22Rv1 (cell line): ENCODE measurements around the gene THEM4.
"Not testable (repeated sequence)": the region's sequence is repeated elsewhere in the genome, so short reads cannot be mapped to it uniquely, and the experiment has no call there.

ENCODE experiments used
- H3K27ac ChIP-seq: fragments of 450-650 bp; 2 replicates; pipeline ENCODE4 v1.5.1; 2017
- CTCF ChIP-seq: fragments of 450-650 bp; IDR thresholded peaks from 2 replicates; pipeline ENCODE4 v1.5.1; 2017; ENCODE audit warnings: mild to moderate bottlenecking
- ZFX ChIP-seq: fragments of 450-650 bp; IDR thresholded peaks from 2 replicates; pipeline ENCODE4 v1.6.1; 2017; ENCODE audit warnings: antibody characterized with exemption, borderline replicate concordance

The THEM4 gene

GRCh38 chr1:151862604-151863003 lies 46.7 kb downstream of the THEM4 start:
- H3K27ac ChIP-seq, result no peak overlapping the region

GRCh38 chr1:151860504-151861187 lies 48.7 kb downstream of the THEM4 start:
- H3K27ac ChIP-seq, result no peak overlapping the region
- TF ChIP-seq ZFX, result no peak
- no peak for TF ChIP-seq CTCF

More at GRCh38 chr1:151862604-151863003, 46.7 kb downstream of the THEM4 start:
- no peak for TF ChIP-seq CTCF
- no peak for TF ChIP-seq ZFX

- no peak for TF ChIP-seq ZFX
- no peak overlapping the region for H3K27ac ChIP-seq
These were observed 49.4 kb downstream of the THEM4 start for GRCh38 chr1:151859891-151860293.

GRCh38 chr1:151858886-151859665 lies 50.2 kb downstream of the THEM4 start:
- no peak overlapping the region for H3K27ac ChIP-seq
- TF ChIP-seq CTCF, result no peak
- no peak for TF ChIP-seq ZFX

- TF ChIP-seq CTCF (no peak), ZFX (no peak)
These were observed 51.1 kb downstream of the THEM4 start for GRCh38 chr1:151858030-151858746.

GRCh38 chr1:151855933-151856332 lies 53.4 kb downstream of the THEM4 start:
- TF ChIP-seq ZFX (no peak), CTCF (no peak)
- H3K27ac ChIP-seq, result no peak overlapping the region

More at GRCh38 chr1:151858030-151858746, 51.1 kb downstream of the THEM4 start:
- H3K27ac ChIP-seq, result no peak overlapping the region

- not testable (repeated sequence) for H3K27ac ChIP-seq
These were observed 53.8 kb downstream of the THEM4 start for GRCh38 chr1:151855516-151855915.

GRCh38 chr1:151854658-151855057 lies 54.7 kb downstream of the THEM4 start:
- TF ChIP-seq ZFX (no peak), CTCF (no peak)
- H3K27ac ChIP-seq, result no peak overlapping the region
